Mesendoderm (in vitro differentiated cells): Measurements from ENCODE around the gene ENAH.

ENCODE experiments used
- DNase-seq: peaks from one replicate; pipeline ENCODE4 v3.0.0; 2013
- H2AK5ac ChIP-seq: 2 replicates; pipeline ENCODE4 v1.6.1; 2013; ENCODE audit warnings: low read length, inconsistent platforms
- H2BK120ac ChIP-seq: 2 replicates; pipeline ENCODE4 v1.6.1; 2013; ENCODE audit warnings: low read depth, mild to moderate bottlenecking, low read length, moderate library complexity, mixed read lengths
- H2BK15ac ChIP-seq: replicated peaks from 2 replicates; pipeline ENCODE4 v1.6.1; 2013; ENCODE audit warnings: low read depth, mild to moderate bottlenecking, moderate library complexity
- H2BK5ac ChIP-seq: 2 replicates; pipeline ENCODE4 v1.6.1; 2013; ENCODE audit warnings: low read length, inconsistent platforms
- H3K18ac ChIP-seq: 2 replicates; pipeline ENCODE4 v1.6.1; 2013; ENCODE audit warnings: mild to moderate bottlenecking, low read length, mixed read lengths
- H3K23ac ChIP-seq: one replicate; pipeline ENCODE4 v1.6.1; 2013; ENCODE audit warnings: low read length
- H3K27ac ChIP-seq: 2 replicates; pipeline ENCODE4 v1.5.1; 2013; ENCODE audit warnings: low read depth, mild to moderate bottlenecking, inconsistent platforms, low read length, moderate library complexity
- H3K27me3 ChIP-seq: 2 replicates; pipeline ENCODE4 v1.6.1; 2013; ENCODE audit warnings: low read length, control low read depth, mild to moderate bottlenecking, inconsistent platforms; ENCODE audit not compliant: insufficient read depth, poor library complexity
- H3K36me3 ChIP-seq: 2 replicates; pipeline ENCODE4 v1.6.1; 2013; ENCODE audit warnings: low read length, inconsistent platforms; ENCODE audit not compliant: control insufficient read depth, insufficient read depth
- H3K4ac ChIP-seq: one replicate; pipeline ENCODE4 v1.6.1; 2013; ENCODE audit warnings: low read depth, mild to moderate bottlenecking, low read length, moderate library complexity
- H3K4me1 ChIP-seq: 2 replicates; pipeline ENCODE4 v1.6.1; 2013; ENCODE audit warnings: low read depth, low read length, inconsistent platforms; ENCODE audit not compliant: control insufficient read depth
- H3K4me2 ChIP-seq: 2 replicates; pipeline ENCODE4 v1.6.1; 2013; ENCODE audit warnings: low read length
- H3K4me3 ChIP-seq: 2 replicates; pipeline ENCODE4 v1.5.1; 2013; ENCODE audit warnings: mild to moderate bottlenecking, low read length
- H3K56ac ChIP-seq: one replicate; pipeline ENCODE4 v1.6.1; 2013; ENCODE audit warnings: low read length
- H3K79me1 ChIP-seq: 2 replicates; pipeline ENCODE4 v1.6.1; 2013; ENCODE audit warnings: low read length, inconsistent platforms
- H3K79me2 ChIP-seq: 2 replicates; pipeline ENCODE4 v1.6.1; 2013; ENCODE audit warnings: mild to moderate bottlenecking, low read length; ENCODE audit not compliant: control insufficient read depth, insufficient read depth
- H3K9ac ChIP-seq: 2 replicates; pipeline ENCODE4 v1.6.1; 2013; ENCODE audit warnings: low read length, inconsistent platforms
- H4K5ac ChIP-seq: one replicate; pipeline ENCODE4 v1.6.1; 2013; ENCODE audit warnings: low read length
- H4K8ac ChIP-seq: one replicate; pipeline ENCODE4 v1.6.1; 2013; ENCODE audit warnings: low read depth, mild to moderate bottlenecking, control low read depth, low read length, moderate library complexity
- WGBS: extraction: QIAGEN DNeasy Blood & Tissue Kit; methylation state at CpG from one replicate; pipeline ENCODE4 v1.1.7; 2013; ENCODE audit warnings: low lambda C conversion rate, missing lambda C conversion rate; ENCODE audit not compliant: insufficient coverage; ENCODE audit errors: extremely low coverage; 5-methylcytosine and 5-hydroxymethylcytosine counted together

ENAH gene

GRCh38 chr1:225597926-225598575 lies 54.9 kb downstream of the ENAH start:
- no CpG with 5 or more reads among the region's 2 CpGs for WGBS
- no peak for DNase-seq

GRCh38 chr1:225596736-225597135 lies 56.2 kb downstream of the ENAH start:
- no peak overlapping the region for H3K18ac ChIP-seq
- H3K27ac ChIP-seq = no peak overlapping the region

More at GRCh38 chr1:225597926-225598575, 54.9 kb downstream of the ENAH start:
- Histone ChIP-seq H4K5ac (no peak overlapping the region), H2AK5ac (no peak overlapping the region), H3K36me3 (no peaks in the 10 kb centered on the region), H3K4ac (no peak overlapping the region), H3K79me1 (peaks cover 4% of the 10 kb centered on the region), H4K8ac (no peak overlapping the region), H2BK120ac (no peak overlapping the region), H3K18ac (no peak overlapping the region), H3K4me1 (no peaks in the 10 kb centered on the region), H3K9ac (no peak overlapping the region), H3K27ac (no peak overlapping the region), H3K79me2 (peaks cover 49% of the 10 kb centered on the region), H3K4me2 (no peak overlapping the region), H3K56ac (no peak overlapping the region), H2BK5ac (no peak overlapping the region), H3K27me3 (no peaks in the 10 kb centered on the region), H2BK15ac (no peak overlapping the region), H3K4me3 (no peak overlapping the region), H3K23ac (no peak overlapping the region)

GRCh38 chr1:225595974-225596551 lies 56.9 kb downstream of the ENAH start:
- H2BK5ac ChIP-seq = no peak overlapping the region
- no peak overlapping the region for H3K4me2 ChIP-seq
- H3K79me1 ChIP-seq = peaks cover 7% of the 10 kb centered on the region
- no peak overlapping the region for H3K4me3 ChIP-seq
- no peaks in the 10 kb centered on the region for H3K27me3 ChIP-seq
- no peak overlapping the region for H2BK120ac ChIP-seq
- peaks cover 58% of the 10 kb centered on the region for H3K79me2 ChIP-seq
- no peak overlapping the region for H2BK15ac ChIP-seq
- no peak overlapping the region for H3K4ac ChIP-seq
- H3K4me1 ChIP-seq = no peaks in the 10 kb centered on the region
- H4K8ac ChIP-seq = no peak overlapping the region
- no peak overlapping the region for H3K27ac ChIP-seq
- H3K9ac ChIP-seq = no peak overlapping the region
- H3K56ac ChIP-seq = no peak overlapping the region
- no peak overlapping the region for H3K23ac ChIP-seq
- no peak for DNase-seq
- no peak overlapping the region for H4K5ac ChIP-seq
- WGBS = no CpG with 5 or more reads among the region's 2 CpGs
- no peak overlapping the region for H2AK5ac ChIP-seq
- H3K18ac ChIP-seq = no peak overlapping the region
- no peaks in the 10 kb centered on the region for H3K36me3 ChIP-seq

More at GRCh38 chr1:225596736-225597135, 56.2 kb downstream of the ENAH start:
- Histone ChIP-seq H3K56ac (no peak overlapping the region), H3K4ac (no peak overlapping the region), H2BK120ac (no peak overlapping the region), H2AK5ac (no peak overlapping the region), H2BK5ac (no peak overlapping the region), H3K79me2 (peaks cover 56% of the 10 kb centered on the region), H4K5ac (no peak overlapping the region), H3K9ac (no peak overlapping the region), H3K4me3 (no peak overlapping the region), H4K8ac (no peak overlapping the region), H2BK15ac (no peak overlapping the region), H3K36me3 (no peaks in the 10 kb centered on the region), H3K27me3 (no peaks in the 10 kb centered on the region), H3K4me2 (no peak overlapping the region), H3K79me1 (peaks cover 7% of the 10 kb centered on the region), H3K23ac (no peak overlapping the region), H3K4me1 (no peaks in the 10 kb centered on the region)
- DNase-seq = no peak
- no CpG with 5 or more reads among the region's 1 CpG for WGBS

GRCh38 chr1:225595452-225595851 lies 57.5 kb downstream of the ENAH start:
- Histone ChIP-seq H2BK5ac (no peak overlapping the region), H3K27ac (no peak overlapping the region), H2AK5ac (no peak overlapping the region), H3K79me2 (peaks cover 60% of the 10 kb centered on the region), H3K23ac (no peak overlapping the region), H3K4me2 (no peak overlapping the region), H3K36me3 (no peaks in the 10 kb centered on the region), H3K18ac (no peak overlapping the region), H4K8ac (no peak overlapping the region), H3K27me3 (no peaks in the 10 kb centered on the region), H2BK15ac (no peak overlapping the region), H4K5ac (no peak overlapping the region), H3K56ac (no peak overlapping the region), H3K79me1 (peaks cover 7% of the 10 kb centered on the region), H3K4me1 (no peaks in the 10 kb centered on the region), H3K9ac (no peak overlapping the region), H3K4ac (no peak overlapping the region), H3K4me3 (no peak overlapping the region), H2BK120ac (no peak overlapping the region)
- DNase-seq = no peak

- Histone ChIP-seq H3K79me1 (peaks cover 5% of the 10 kb centered on the region), H3K18ac (no peak overlapping the region), H2BK120ac (no peak overlapping the region), H2BK15ac (no peak overlapping the region), H3K4me1 (no peaks in the 10 kb centered on the region), H3K4me2 (no peak overlapping the region), H3K36me3 (no peaks in the 10 kb centered on the region), H3K27ac (no peak overlapping the region), H4K8ac (no peak overlapping the region), H4K5ac (no peak overlapping the region), H3K23ac (no peak overlapping the region), H3K9ac (no peak overlapping the region), H3K27me3 (no peaks in the 10 kb centered on the region), H3K4me3 (no peak overlapping the region), H3K79me2 (peaks cover 59% of the 10 kb centered on the region), H2AK5ac (no peak overlapping the region), H3K4ac (no peak overlapping the region), H3K56ac (no peak overlapping the region), H2BK5ac (no peak overlapping the region)
- WGBS = no CpG with 5 or more reads among the region's 5 CpGs
- DNase-seq = no peak
Observed at GRCh38 chr1:225593414-225593813, 59.5 kb downstream of the ENAH start.
